ENCODE results near the gene ACTMAP. TPM values are rescaled to one million over a fixed set of nuclear protein-coding genes. Genes with fewer than 3 reads are reported as not detected.

Gene ACTMAP
- total and polyA plus RNA-seq, 9 donors = 2.1 to 6.5 (median 3.7) TPM

GRCh38 chr19:40747536-40747935, 2.7 kb downstream of the ACTMAP start:
- Histone ChIP-seq H3K27me3 (no peaks in the 10 kb centered on the region), H3K9me3 (no peaks in the 10 kb centered on the region), H3K36me3 (no peaks in the 10 kb centered on the region), H3K4me3 (no peak overlapping the region), H3K4me1 (ENCODE audit: insufficient read depth) (peaks cover 7% of the 10 kb centered on the region), H3K27ac (no peak overlapping the region)
- DNase-seq = no peak
- TF ChIP-seq CTCF (IDR thresholded peaks at IDR 0.05) = no peak
- no peak for TF ChIP-seq POLR2A (IDR thresholded peaks at IDR 0.05)
- TF ChIP-seq EP300 (IDR thresholded peaks at IDR 0.05) = no peak
- intact Hi-C loops (cut with DNase I) = no loop called here
- WGBS, 3 donors = 96 to 97% (median 97%) methylated on average over 7 of the region's 7 CpGs

- TF ChIP-seq POLR2A (IDR thresholded peaks at IDR 0.05) = no peak
- WGBS, 3 donors = 55 to 59% (median 58%) methylated on average over 7 of the region's 7 CpGs
- Histone ChIP-seq H3K4me1 (ENCODE audit: insufficient read depth) (peaks cover 6% of the 10 kb centered on the region), H3K27me3 (no peaks in the 10 kb centered on the region), H3K9me3 (no peaks in the 10 kb centered on the region), H3K36me3 (no peaks in the 10 kb centered on the region), H3K27ac (no peak overlapping the region), H3K4me3 (no peak overlapping the region)
- intact Hi-C loops (cut with DNase I) = no loop called here
- no peak for DNase-seq
Measured at GRCh38 chr19:40745402-40745780, 4.9 kb downstream of the ACTMAP start.

- no peak for DNase-seq
- peaks cover 8% of the 10 kb centered on the region for H3K4me1 ChIP-seq (ENCODE audit: insufficient read depth)
- H3K27me3 ChIP-seq = no peaks in the 10 kb centered on the region
- H3K27ac ChIP-seq = no peak overlapping the region
- intact Hi-C loops (cut with DNase I) = no loop called here
- no peaks in the 10 kb centered on the region for H3K9me3 ChIP-seq
- H3K36me3 ChIP-seq = no peaks in the 10 kb centered on the region
- WGBS, 3 donors = 68 to 76% (median 72%) methylated on average over 17 of the region's 17 CpGs
- no peak overlapping the region for H3K4me3 ChIP-seq
- TF ChIP-seq EP300 (IDR thresholded peaks at IDR 0.05) (no peak), CTCF (IDR thresholded peaks at IDR 0.05) (no peak), POLR2A (IDR thresholded peaks at IDR 0.05) (no peak)
Measured at GRCh38 chr19:40744554-40745401, 5.5 kb downstream of the ACTMAP start.

GRCh38 chr19:40743926-40744325, 6.4 kb downstream of the ACTMAP start:
- no peak for DNase-seq

More at GRCh38 chr19:40743926-40744325, 6.4 kb downstream of the ACTMAP start:
- intact Hi-C loops (cut with DNase I) = no loop called here
- 81 to 91% (median 91%) methylated on average over 10 of the region's 10 CpGs for WGBS, 3 donors
- Histone ChIP-seq H3K4me1 (ENCODE audit: insufficient read depth) (peaks cover 4% of the 10 kb centered on the region), H3K36me3 (no peaks in the 10 kb centered on the region), H3K9me3 (no peaks in the 10 kb centered on the region), H3K4me3 (no peak overlapping the region), H3K27ac (no peak overlapping the region), H3K27me3 (no peaks in the 10 kb centered on the region)
- TF ChIP-seq EP300 (IDR thresholded peaks at IDR 0.05) (no peak), CTCF (IDR thresholded peaks at IDR 0.05) (no peak), POLR2A (IDR thresholded peaks at IDR 0.05) (no peak)

All from ovary (tissue), 9 donors.